Activated naive CD8-positive, alpha-beta T cell treated with anti-CD3 and anti-CD28 coated beads, Interleukin-2, amount 10 ng/mL, durations not matched to agents 7 days and 5 days (primary cell): ENCODE data around the gene SLCO4C1. TPM values are rescaled to one million over a fixed set of nuclear protein-coding genes. Genes with fewer than 3 reads are reported as not detected.

Experiments
- ATAC-seq: fragments of 150-1000 bp; cut with Tn5 transposase; one replicate; pipeline ENCODE4 v1.10.0; 2021; ENCODE audit warnings: low read depth, moderate library complexity
- POLR2A ChIA-PET: fragments of 350-600 bp; sonication (Branson Sonifier 250); formaldehyde crosslinking; loops from one replicate; lab custom pipeline; 2021; ENCODE audit warnings: antibody characterized with exemption; lab: Charles Lee
- DNase-seq: peaks from one replicate; pipeline ENCODE4 v3.0.0; 2021
- H3K27ac Mint-ChIP-seq: one replicate; pipeline ENCODE4 v1.8.0; 2022; ENCODE audit warnings: mild to moderate bottlenecking, mixed read lengths
- H3K27me3 Mint-ChIP-seq: one replicate; pipeline ENCODE4 v1.8.0; 2022; ENCODE audit warnings: mild to moderate bottlenecking, moderate library complexity, mixed read lengths
- H3K36me3 Mint-ChIP-seq: one replicate; pipeline ENCODE4 v1.8.0; 2021; ENCODE audit warnings: mild to moderate bottlenecking, mixed read lengths
- H3K4me1 Mint-ChIP-seq: one replicate; pipeline ENCODE4 v1.8.0; 2021; ENCODE audit warnings: mixed read lengths
- H3K4me3 Mint-ChIP-seq: one replicate; pipeline ENCODE4 v1.8.0; 2022; ENCODE audit warnings: mild to moderate bottlenecking, moderate library complexity, mixed read lengths
- H3K9me3 Mint-ChIP-seq: one replicate; pipeline ENCODE4 v1.8.0; 2021; ENCODE audit warnings: mixed read lengths
- total RNA-seq, 2 experiments: library from RNA; stranded (reverse); gene quantifications; one replicate each; pipeline ENCODE4 v1.2.3, GENCODE V29; 2021

SLCO4C1 gene
- total RNA-seq, 2 experiments from 2014 or later: 0.40 to 0.42 TPM

DNA sequence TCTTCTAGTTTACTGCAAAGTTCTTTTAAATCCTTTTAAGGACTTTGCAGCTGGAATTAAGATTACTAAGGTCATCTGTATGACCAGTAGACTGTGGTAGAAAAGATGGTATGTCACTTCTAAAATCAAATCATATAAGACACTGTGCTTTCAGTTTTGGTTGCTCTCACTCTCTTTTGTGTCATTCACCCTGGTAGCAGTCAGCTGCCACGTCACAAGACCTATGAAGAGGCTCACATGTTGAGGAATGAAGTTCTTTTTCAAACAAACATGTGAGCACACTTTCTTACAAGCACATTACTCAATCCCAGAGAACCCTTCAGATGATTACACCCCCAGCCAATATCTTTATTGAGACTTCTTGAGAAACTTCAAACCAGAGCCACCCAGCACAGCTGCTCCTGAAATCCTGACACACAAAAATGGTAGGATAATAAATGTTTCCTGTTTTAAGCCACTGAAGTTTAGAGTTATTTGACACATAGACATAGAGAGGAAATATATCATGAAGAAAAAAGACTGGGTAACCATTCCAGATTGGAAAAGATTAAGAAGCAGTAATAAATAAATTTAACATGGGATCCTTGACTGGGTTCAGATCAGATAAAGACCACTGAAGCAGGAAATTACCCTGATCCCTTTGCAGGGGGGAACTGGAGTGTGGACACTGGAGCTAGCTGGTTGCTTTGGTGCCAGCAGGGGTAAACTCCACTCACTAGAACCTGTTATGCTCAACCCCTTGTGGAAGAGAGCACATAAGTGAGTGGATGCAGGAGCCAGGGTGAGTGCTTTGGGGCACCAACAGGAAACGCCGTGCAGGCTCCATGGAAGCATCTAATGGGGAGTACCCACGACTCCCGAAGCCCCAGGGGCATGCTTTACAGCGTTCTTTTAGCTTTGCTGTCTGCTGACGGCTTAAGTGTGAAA, 64.1 kb downstream of the SLCO4C1 start:
- Mint-ChIP-seq H3K4me1 (peaks cover 8% of the 10 kb centered on the region), H3K27me3 (peaks cover 6% of the 10 kb centered on the region), H3K9me3 (no peaks in the 10 kb centered on the region), H3K36me3 (no peaks in the 10 kb centered on the region), H3K4me3 (no peak overlapping the region), H3K27ac (no peak overlapping the region)
- DNase-seq (no peak), ATAC-seq (no peak)
- POLR2A ChIA-PET: no interaction called here

- Mint-ChIP-seq H3K27ac (peak overlapping the region; percentile 28), H3K4me3 (no peak overlapping the region), H3K4me1 (peaks cover 8% of the 10 kb centered on the region), H3K9me3 (no peaks in the 10 kb centered on the region), H3K36me3 (no peaks in the 10 kb centered on the region), H3K27me3 (peaks cover 6% of the 10 kb centered on the region)
- POLR2A ChIA-PET: no interaction called here
- ATAC-seq: no peak
- DNase-seq: no peak
Observed at GRCh38 chr5:102229685-102230084, 66.4 kb downstream of the SLCO4C1 start.

- no peak for ATAC-seq
Observed at GRCh38 chr5:102226321-102226720, 69.8 kb downstream of the SLCO4C1 start.

DNA sequence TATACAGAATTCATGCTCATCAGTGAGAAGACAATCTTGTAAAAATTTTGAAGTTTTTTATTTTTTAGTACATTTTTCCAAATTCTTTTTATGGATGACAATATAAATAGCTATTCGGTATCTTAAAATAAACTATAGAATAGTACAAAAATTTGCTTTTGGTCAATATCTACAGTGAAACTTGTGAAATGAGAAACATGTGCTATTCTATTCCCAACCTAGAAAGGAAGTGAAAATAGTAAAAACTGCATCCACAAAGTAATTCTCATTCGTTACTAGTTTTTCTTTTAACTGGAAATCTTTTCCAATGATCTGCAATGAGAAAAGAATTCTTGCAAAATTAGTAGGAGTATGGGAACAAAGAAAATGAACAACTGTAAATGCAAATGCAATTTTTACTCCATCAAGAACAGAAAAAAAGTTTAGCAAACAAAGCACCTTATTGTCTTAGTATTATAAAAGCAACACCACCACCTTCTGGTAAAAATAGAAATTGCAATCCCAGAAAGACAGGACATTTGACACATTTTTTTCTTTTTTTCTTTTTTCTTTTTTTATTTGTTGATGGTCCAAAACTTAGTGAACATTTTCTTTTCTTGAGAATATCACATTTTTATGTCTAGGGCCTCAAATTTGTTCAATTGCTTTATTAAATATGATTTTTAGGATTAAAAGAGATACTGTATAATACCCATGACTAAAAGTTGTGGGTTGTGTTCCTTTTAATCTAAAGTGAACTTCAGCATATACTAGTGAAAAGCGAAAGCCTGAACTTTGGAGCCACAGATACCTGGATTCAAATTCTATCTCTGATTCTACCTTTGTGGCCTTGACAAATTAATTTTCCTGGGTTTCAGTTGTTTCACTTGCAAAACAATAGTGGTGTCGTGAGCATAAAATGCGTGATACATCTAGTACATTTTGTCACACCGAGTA, 72.3 kb downstream of the SLCO4C1 start:
- Mint-ChIP-seq H3K36me3 (no peaks in the 10 kb centered on the region), H3K4me3 (no peak overlapping the region), H3K27ac (no peak overlapping the region), H3K9me3 (no peaks in the 10 kb centered on the region), H3K27me3 (peaks cover 8% of the 10 kb centered on the region), H3K4me1 (no peaks in the 10 kb centered on the region)
- POLR2A ChIA-PET: no interaction called here
- no peak for ATAC-seq
- DNase-seq: no peak

More at GRCh38 chr5:102226321-102226720, 69.8 kb downstream of the SLCO4C1 start:
- Mint-ChIP-seq H3K9me3 (no peaks in the 10 kb centered on the region), H3K4me1 (peaks cover 8% of the 10 kb centered on the region), H3K27me3 (peaks cover 6% of the 10 kb centered on the region), H3K36me3 (no peaks in the 10 kb centered on the region), H3K4me3 (no peak overlapping the region), H3K27ac (no peak overlapping the region)
- no peak for DNase-seq
- POLR2A ChIA-PET: no interaction called here

DNA sequence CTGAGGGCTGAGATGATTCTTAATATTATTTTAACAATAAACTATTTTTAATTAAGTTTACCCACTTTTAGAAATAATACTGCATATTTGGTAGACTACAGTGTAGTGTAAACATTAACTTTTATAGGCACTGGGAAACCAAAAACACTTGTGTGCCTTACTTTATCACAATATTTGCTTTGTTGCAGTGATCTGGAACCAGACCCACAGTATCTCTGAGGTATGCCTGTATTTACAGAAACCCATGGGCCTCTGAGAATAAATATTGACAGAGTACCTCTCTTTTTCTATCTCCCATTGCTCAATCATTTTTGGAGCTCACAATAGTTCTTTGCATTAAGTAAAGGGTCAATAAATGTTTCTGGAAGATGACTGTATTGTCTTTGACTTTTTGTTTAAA, 73.3 kb downstream of the SLCO4C1 start:
- no peaks in the 10 kb centered on the region for H3K36me3 Mint-ChIP-seq

GRCh38 chr5:102221949-102222348, 74.1 kb downstream of the SLCO4C1 start:
- ATAC-seq: no peak

More for the DNA sequence above, 73.3 kb downstream of the SLCO4C1 start:
- POLR2A ChIA-PET: no interaction called here
- ATAC-seq: no peak
- no peaks in the 10 kb centered on the region for H3K9me3 Mint-ChIP-seq
- no peak for DNase-seq
- H3K27ac Mint-ChIP-seq: no peak overlapping the region
- H3K27me3 Mint-ChIP-seq: peaks cover 8% of the 10 kb centered on the region
- no peak overlapping the region for H3K4me3 Mint-ChIP-seq
- H3K4me1 Mint-ChIP-seq: no peaks in the 10 kb centered on the region

DNA sequence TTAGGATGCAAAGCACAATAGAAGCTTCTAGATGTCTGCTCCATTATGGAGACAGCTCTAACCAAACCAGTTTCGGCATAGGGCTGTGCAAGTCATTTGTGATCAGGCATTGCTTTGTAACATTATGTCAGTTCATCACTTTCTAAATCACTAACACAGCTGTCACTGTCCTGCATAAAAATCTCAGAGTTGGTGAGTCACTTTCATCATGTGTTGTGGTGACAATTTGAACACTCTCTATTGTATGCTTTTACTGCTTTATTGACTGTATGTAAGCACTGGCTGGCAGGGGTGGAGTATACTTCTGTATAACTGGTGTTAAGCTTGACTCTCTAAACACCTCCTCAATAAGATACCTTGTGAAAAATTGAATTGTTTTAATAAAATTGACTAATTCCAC, 77.9 kb downstream of the SLCO4C1 start:
- H3K27me3 Mint-ChIP-seq: peaks cover 5% of the 10 kb centered on the region
- H3K4me3 Mint-ChIP-seq: no peak overlapping the region
- H3K9me3 Mint-ChIP-seq: no peaks in the 10 kb centered on the region
- H3K4me1 Mint-ChIP-seq: no peaks in the 10 kb centered on the region
- no peak overlapping the region for H3K27ac Mint-ChIP-seq
- no peaks in the 10 kb centered on the region for H3K36me3 Mint-ChIP-seq
- POLR2A ChIA-PET: no interaction called here
- DNase-seq (no peak), ATAC-seq (no peak)

More at GRCh38 chr5:102221949-102222348, 74.1 kb downstream of the SLCO4C1 start:
- no peak for DNase-seq
- Mint-ChIP-seq H3K9me3 (no peaks in the 10 kb centered on the region), H3K27me3 (peaks cover 5% of the 10 kb centered on the region), H3K27ac (no peak overlapping the region), H3K36me3 (no peaks in the 10 kb centered on the region), H3K4me3 (no peak overlapping the region), H3K4me1 (no peaks in the 10 kb centered on the region)
- POLR2A ChIA-PET: no interaction called here

DNA sequence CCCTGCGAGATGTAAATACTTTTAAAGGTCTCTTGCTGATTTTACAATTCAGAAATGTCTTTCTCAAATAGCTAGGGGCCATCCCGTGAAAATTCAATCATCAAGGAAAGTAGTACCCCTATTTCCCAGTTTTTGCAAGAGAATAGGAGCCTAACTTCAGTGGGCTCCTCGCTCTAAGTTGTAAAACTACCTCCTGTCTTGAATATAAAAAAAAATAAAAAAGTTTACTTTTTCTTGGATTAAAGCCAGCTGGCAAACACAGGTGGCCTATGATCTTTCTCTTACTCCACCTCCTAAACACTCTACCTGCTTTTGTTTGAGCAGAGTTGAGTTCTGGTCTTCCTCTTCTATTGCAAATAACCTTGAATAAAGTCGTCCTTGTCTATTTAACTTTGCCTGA, 79.4 kb downstream of the SLCO4C1 start:
- no peak for DNase-seq
- H3K9me3 Mint-ChIP-seq: no peaks in the 10 kb centered on the region
- H3K4me1 Mint-ChIP-seq: no peaks in the 10 kb centered on the region
- H3K27ac Mint-ChIP-seq: no peak overlapping the region
- no peaks in the 10 kb centered on the region for H3K36me3 Mint-ChIP-seq
- no peak overlapping the region for H3K4me3 Mint-ChIP-seq
- POLR2A ChIA-PET: no interaction called here
- ATAC-seq: no peak
- peaks cover 2% of the 10 kb centered on the region for H3K27me3 Mint-ChIP-seq

DNA sequence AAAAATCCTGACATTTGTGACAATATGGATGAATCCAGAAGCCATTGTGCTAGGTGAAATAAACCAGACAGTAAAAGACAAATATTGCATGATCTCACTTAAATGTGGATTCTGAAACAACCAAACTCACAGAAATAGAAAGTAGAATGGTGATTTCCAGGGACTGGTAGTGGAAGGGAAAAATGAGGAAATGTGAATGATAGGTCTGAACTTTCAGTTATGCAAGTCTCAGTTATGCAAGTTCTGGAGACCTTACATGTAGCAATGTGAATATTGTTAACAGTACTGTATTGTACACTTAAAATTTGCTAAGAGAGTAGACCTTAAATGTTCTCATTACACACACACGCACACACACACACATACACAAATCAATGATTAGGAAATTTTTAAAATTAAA, 84.9 kb downstream of the SLCO4C1 start:
- H3K36me3 Mint-ChIP-seq: no peaks in the 10 kb centered on the region
- POLR2A ChIA-PET: no interaction called here
- ATAC-seq: no peak
- H3K4me1 Mint-ChIP-seq: no peaks in the 10 kb centered on the region
- H3K27me3 Mint-ChIP-seq: peaks cover 3% of the 10 kb centered on the region
- H3K9me3 Mint-ChIP-seq: no peaks in the 10 kb centered on the region
- H3K27ac Mint-ChIP-seq: no peak overlapping the region
- H3K4me3 Mint-ChIP-seq: no peak overlapping the region
- DNase-seq: no peak

GRCh38 chr5:102200861-102201260, 95.2 kb downstream of the SLCO4C1 start:
- no peak for DNase-seq
- no peak for ATAC-seq
- H3K36me3 Mint-ChIP-seq: no peaks in the 10 kb centered on the region
- H3K27me3 Mint-ChIP-seq: no peaks in the 10 kb centered on the region
- no peaks in the 10 kb centered on the region for H3K9me3 Mint-ChIP-seq
- no peaks in the 10 kb centered on the region for H3K4me1 Mint-ChIP-seq
- POLR2A ChIA-PET: no interaction called here
- no peak overlapping the region for H3K4me3 Mint-ChIP-seq
- no peak overlapping the region for H3K27ac Mint-ChIP-seq

GRCh38 chr5:102196481-102196880, 99.6 kb downstream of the SLCO4C1 start:
- peaks cover 2% of the 10 kb centered on the region for H3K9me3 Mint-ChIP-seq
- H3K36me3 Mint-ChIP-seq: no peaks in the 10 kb centered on the region
- H3K4me1 Mint-ChIP-seq: no peaks in the 10 kb centered on the region
- H3K4me3 Mint-ChIP-seq: no peak overlapping the region
- no peaks in the 10 kb centered on the region for H3K27me3 Mint-ChIP-seq
- no peak overlapping the region for H3K27ac Mint-ChIP-seq
- DNase-seq (no peak), ATAC-seq (no peak)
- POLR2A ChIA-PET: no interaction called here
